H54 (cell line): ENCODE data around the gene TTC31.
"Not testable (repeated sequence)": the region's sequence is repeated elsewhere in the genome, so short reads cannot be mapped to it uniquely, and the experiment has no call there.

ENCODE experiments used
- DNase-seq: peaks from one replicate; pipeline ENCODE4 v3.0.0; 2011; ENCODE audit warnings: low spot score, mixed read lengths; ENCODE audit not compliant: insufficient read length
- FAIRE-seq: peaks from 3 replicates; lab custom pipeline; 2011; peaks lifted over from hg19 to GRCh38; lab: Jason Lieb, UNC
- POLR2A ChIP-seq: IDR thresholded peaks from 2 replicates; pipeline ENCODE4 v1.6.1; 2011; ENCODE audit warnings: low read depth, mild to moderate bottlenecking, low read length

The TTC31 gene

DNA sequence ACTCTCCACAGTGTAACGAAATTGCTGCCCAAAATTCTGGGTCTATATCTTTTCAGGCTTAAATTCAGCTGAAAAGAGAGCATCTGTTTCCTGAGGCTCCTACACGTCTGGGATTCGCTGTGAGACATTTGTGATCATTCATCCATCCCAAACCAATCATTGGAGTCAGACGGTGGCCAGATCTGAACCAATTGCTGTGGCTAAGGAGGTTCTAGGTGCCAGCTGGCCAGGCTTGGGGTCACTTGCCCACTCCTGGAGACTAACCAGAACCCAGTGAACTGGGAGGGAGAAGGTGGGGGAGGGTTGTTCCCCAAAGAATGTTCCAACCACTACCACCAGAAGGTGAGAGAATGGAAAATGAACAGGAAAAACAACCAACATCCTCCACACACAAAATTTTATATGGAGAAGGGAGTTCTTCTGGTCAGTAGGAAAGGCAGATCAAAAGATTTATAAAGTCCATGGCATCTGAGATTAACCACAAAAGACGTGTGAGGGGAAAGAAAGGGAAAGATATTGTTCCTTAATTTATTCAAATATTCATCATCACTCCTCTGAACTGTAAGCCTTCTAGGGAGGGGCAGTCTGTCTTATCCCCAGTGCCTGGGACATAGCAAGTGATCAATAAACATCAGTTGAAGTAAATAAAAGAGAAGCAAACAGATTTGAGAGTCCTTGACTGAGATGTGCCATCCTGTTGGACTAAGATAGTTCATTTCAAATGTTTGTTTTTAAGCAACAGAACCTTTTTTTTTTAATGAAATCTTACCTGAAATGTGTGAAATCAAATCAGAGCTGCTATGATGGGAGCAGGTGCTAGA lies 38.2 kb upstream of the TTC31 start:
- DNase-seq (no peak), FAIRE-seq (no peak)
- TF ChIP-seq POLR2A = no peak

DNA sequence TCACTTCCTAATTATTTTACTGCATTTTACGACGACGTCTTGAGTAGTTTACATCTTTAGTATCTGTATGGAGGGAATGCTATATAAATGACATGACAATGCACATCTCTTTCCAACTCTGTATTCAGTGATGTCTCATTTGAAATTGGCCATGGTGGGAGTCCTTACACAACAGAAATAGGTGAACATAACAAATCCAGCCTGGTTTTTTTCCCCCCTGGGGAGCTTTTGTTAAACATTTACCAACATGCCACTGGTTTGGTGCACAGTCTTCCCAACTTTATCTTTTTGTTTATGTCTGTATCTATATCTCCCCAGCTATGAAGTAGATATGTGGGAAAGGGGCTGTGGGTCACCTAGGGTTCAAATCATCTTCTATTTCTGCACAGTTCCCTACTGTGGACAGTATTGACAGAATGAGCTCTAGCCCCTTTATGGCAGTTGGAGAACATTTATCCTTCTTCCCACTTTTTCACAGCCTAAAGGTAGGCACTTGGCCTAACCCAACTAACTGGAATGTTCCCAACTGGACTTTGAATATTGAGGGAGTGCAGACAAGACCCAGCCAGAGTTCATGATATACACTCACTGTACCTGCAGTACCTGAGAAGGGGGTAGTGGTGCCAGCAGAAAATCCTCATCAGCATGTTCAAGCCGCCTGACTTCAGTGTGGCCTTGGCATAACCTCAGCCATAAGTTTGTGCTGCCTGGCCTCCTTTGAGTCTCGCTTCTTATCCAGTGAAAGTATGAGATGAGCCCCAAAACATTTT lies 35.5 kb upstream of the TTC31 start:
- DNase-seq = no peak
- FAIRE-seq = no peak
- TF ChIP-seq POLR2A = no peak

DNA sequence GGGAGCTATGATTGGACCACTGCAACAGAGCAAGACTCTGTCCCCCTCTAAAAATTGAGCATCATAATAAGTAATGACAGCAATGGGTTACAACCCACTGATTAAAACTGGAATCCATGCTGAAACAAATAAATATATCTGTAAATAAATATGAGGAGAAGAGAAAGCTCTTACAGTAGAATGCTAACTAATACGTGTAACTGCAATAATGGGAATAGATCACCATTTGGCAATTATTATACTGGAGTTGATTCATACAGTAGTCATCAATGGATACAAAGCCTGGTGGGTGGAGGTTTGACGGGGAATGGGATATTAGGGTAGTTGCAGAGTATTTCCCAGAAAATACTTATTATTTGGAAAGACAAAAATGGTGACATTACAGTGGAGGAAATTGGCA lies 34.1 kb upstream of the TTC31 start:
- TF ChIP-seq POLR2A = no peak
- no peak for DNase-seq
- no peak for FAIRE-seq

DNA sequence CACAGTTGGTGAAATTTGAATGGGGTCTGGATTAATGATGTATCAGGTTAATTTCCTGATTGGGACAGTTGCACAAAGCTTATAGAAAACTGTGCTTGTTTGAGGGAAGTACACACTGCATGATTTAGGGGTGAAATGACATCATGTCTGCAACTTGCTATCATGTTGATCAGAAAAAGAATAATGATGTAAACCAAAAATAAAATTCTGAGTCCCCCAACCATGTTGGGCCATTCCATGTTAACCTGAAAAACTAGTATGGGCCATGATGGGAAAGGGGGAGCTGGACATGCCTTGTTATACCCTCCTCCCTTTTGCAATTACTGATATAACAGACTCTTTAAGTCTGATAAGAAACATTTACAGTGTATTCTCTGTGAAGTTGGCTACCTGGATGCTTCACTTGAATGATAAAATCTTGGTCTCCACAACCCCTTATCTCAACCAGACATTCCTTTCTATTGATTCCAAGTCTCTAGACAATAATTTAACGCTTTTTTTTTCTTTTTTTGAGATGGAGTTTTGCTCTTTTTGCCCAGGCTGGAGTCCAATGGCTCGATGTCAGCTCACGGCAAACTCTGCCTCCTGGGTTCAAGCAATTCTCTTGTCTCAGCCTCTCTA lies 32.2 kb upstream of the TTC31 start:
- FAIRE-seq (no peak), DNase-seq (no peak)
- TF ChIP-seq POLR2A = no peak

GRCh38 chr2:74454654-74455511 lies 28.0 kb upstream of the TTC31 start, which contains the start of gene INO80B:
TSS of gene INO80B (plus strand) at chr2:74455087. CDS start at chr2:74455117, 30 bp downstream.
- peak; percentile 11; the same call in 1 of the 2 replicates for TF ChIP-seq POLR2A
- peak; percentile 83 for FAIRE-seq
- peak; percentile 82 for DNase-seq

DNA sequence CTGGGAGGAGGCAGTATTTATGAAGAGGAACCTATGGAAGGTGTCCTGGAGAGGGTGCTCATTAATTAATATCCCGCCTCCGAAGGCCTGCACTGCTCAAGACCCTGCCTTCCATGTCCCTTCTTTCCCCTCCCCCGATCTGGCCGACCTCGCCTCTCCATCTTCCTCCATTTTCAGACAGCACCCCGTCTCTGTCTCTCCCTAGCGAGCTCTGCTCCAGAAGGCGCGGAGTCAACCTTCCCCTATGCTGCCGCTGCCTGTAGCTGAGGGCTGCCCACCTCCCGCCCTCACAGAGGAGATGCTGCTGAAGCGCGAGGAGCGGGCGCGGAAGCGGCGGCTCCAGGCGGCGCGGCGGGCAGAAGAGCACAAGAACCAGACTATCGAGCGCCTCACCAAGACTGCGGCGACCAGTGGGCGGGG lies 25.7 kb upstream of the TTC31 start:
- DNase-seq = no peak
- no peak for FAIRE-seq
- no peak for TF ChIP-seq POLR2A

- no peak for DNase-seq
- TF ChIP-seq POLR2A = peak; percentile 25; the same call in 1 of the 2 replicates
- FAIRE-seq = no peak
Measured at GRCh38 chr2:74457549-74458131, 25.2 kb upstream of the TTC31 start.

DNA sequence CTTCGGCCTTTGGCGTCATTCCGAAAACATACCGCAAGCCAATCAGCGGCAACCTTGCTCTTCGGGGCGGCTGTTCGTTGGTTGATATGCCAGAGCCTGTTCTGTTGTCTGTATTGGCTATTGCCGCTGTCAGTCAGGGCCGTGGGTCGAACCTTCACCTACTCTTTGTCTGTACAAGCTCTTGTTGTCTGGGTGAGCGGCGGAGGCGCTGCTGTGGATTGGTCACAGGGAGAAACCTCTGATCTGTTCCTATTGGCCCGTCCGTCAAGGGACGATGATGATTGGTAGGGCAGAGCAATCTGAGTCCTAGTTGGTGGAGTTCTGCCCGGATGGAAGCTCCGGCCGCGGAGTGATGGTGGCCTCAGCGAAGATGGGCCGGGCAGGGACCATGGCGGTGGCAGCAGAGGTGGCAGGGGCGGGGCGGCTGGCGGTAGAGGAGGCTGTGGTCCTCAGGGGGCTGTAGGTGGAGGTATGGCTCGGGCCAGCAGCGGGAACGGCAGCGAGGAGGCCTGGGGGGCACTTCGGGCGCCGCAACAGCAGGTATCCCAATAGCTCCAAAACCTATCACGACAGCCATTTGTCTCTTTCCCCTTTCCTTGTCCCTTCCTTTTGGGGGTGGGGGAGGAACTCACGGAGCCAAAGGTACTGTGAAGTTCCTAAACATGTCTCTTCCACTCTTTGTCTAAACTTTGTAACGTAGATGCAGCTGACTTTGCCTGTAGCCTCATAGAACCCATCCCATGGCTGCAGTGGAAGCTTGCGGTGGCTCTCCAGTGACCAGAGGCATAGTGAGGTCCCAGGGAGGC lies 24.5 kb upstream of the TTC31 start, which contains the start of gene WBP1:
Gene WBP1, plus strand, starts transcription at position 307 of the 806 bp plus-strand sequence. Its CDS starts 165 bp downstream, at position 472.
- DNase-seq (peak; percentile 99), FAIRE-seq (peak; percentile 85)
- peak; percentile 61 for TF ChIP-seq POLR2A

DNA sequence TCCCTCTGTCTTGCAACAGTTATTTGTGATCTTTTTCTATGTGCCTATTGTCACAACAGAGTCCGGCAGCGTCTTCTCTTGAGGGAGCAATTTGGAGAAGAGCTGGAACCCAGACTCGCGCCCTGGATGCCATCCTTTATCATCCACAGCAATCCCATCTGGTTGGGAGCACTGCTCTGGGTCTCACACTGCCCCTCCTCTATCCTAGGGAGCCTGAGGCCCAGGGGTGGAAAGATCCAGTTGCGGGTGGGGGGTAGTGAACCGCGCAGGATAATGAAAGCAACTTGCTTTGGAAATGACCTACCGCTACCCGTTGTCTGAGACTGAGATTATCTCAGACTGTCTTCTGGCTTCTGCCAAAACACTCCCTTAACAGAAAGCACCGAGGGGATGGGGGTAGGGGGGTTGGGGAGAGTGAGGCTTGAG lies 23.9 kb upstream of the TTC31 start:
- no peak for DNase-seq
- TF ChIP-seq POLR2A = no peak
- FAIRE-seq = no peak

- not testable (repeated sequence) for FAIRE-seq, DNase-seq
Measured at GRCh38 chr2:74459503-74460118, 23.3 kb upstream of the TTC31 start.

DNA sequence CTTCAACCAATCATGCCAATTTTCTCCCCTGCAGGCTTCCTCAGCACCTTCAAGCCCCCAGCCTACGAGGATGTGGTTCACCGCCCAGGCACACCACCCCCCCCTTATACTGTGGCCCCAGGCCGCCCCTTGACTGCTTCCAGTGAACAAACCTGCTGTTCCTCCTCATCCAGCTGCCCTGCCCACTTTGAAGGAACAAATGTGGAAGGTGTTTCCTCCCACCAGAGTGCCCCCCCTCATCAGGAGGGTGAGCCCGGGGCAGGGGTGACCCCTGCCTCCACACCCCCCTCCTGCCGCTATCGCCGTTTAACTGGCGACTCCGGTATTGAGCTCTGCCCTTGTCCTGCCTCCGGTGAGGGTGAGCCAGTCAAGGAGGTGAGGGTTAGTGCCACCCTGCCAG lies 22.7 kb upstream of the TTC31 start:
- DNase-seq, FAIRE-seq: not testable (repeated sequence)
